A549 (cell line): ENCODE results near the gene SLC1A3. TPM values are rescaled to one million over a fixed set of nuclear protein-coding genes. Genes with fewer than 3 reads are reported as not detected.

Source experiments
- ATAC-seq, 2 experiments: fragments of 200-7000 bp in 1 of 2; fragments of >200 bp in 1 of 2; cut with Nextera tagmentation in 1 of 2; cut with Tn5 transposase in 1 of 2; 3 replicates each; pipeline versions ENCODE4 v1.8.0 to v1.9.1; 2018 to 2020; ENCODE audit warnings: mild to moderate bottlenecking in 1 of 2, moderate library complexity in 1 of 2
- CTCF ChIA-PET: fragments of 300-600 bp; sonication (Branson Sonifier 250); formaldehyde crosslinking; extraction: SDS; loops from one replicate; lab custom pipeline; 2021; ENCODE audit warnings: antibody characterized with exemption, inconsistent platforms; lab: Yijun Ruan, JAX
- POLR2A ChIA-PET: fragments of 350-600 bp; formaldehyde crosslinking; extraction: SDS; loops from one replicate; lab custom pipeline; 2021; ENCODE audit warnings: antibody characterized with exemption, inconsistent platforms; lab: Yijun Ruan, JAX
- DNase-seq, 2 experiments: peaks; one replicate each; pipeline versions ENCODE4 v3.0.0 to v3.0.0-alpha.2; 2011 to 2016; ENCODE audit warnings: low read depth in 1 of 2, low spot score in 1 of 2
- FAIRE-seq: peaks from 2 replicates; lab custom pipeline; 2011; peaks lifted over from hg19 to GRCh38; lab: Jason Lieb, UNC
- H3K27ac ChIP-seq, 2 experiments: fragments of >200 bp; sonication (Bioruptor Twin); formaldehyde crosslinking; 3 replicates each; pipeline ENCODE4 v1.5.1; 2016 to 2017
- H3K4me1 ChIP-seq: fragments of >200 bp; sonication (Bioruptor Twin); formaldehyde crosslinking; 3 replicates; pipeline ENCODE4 v1.6.1; 2016
- H3K4me2 ChIP-seq: fragments of >200 bp; sonication (Bioruptor Twin); formaldehyde crosslinking; 3 replicates; pipeline ENCODE4 v1.6.1; 2016
- H3K4me3 ChIP-seq: fragments of >200 bp; sonication (Bioruptor Twin); formaldehyde crosslinking; 3 replicates; pipeline ENCODE4 v1.5.1; 2016
- H3K9me3 ChIP-seq: fragments of >200 bp; sonication (Bioruptor Twin); formaldehyde crosslinking; 3 replicates; pipeline ENCODE4 v1.6.1; 2016
- BHLHE40 ChIP-seq: IDR thresholded peaks from 2 replicates; pipeline ENCODE4 v1.6.1; 2012; ENCODE audit warnings: low read depth, low read length, inconsistent platforms
- CHD2 ChIP-seq: fragments of 150-350 bp; IDR thresholded peaks from 2 replicates; pipeline ENCODE4 v1.6.1; 2014; ENCODE audit warnings: low read length; ENCODE audit not compliant: partially characterized antibody
- FOSL2 ChIP-seq, 2 experiments: fragments of 450-650 bp in 1 of 2; fragments of >200 bp in 1 of 2; sonication (Bioruptor Twin) in 1 of 2; formaldehyde crosslinking; IDR thresholded peaks; 2 replicates each; pipeline versions ENCODE4 v1.5.0 to v1.6.1; 2016 to 2020; ENCODE audit warnings: mild to moderate bottlenecking in 1 of 2, moderate library complexity in 1 of 2
- FOXS1 ChIP-seq: fragments of 250-450 bp; sonication (Bioruptor Pico); IDR thresholded peaks from 2 replicates; pipeline ENCODE4 v1.5.0; 2020; ENCODE audit warnings: mild to moderate bottlenecking, moderate library complexity
- GATA3 ChIP-seq: IDR thresholded peaks from 2 replicates; pipeline ENCODE4 v1.6.1; 2012; ENCODE audit warnings: borderline replicate concordance
- HOXA7 ChIP-seq: fragments of 250-450 bp; sonication (Bioruptor Pico); IDR thresholded peaks from 2 replicates; pipeline ENCODE4 v1.5.0; 2020; ENCODE audit warnings: mild to moderate bottlenecking, moderate library complexity
- HOXB5 ChIP-seq: fragments of 250-450 bp; sonication (Bioruptor Pico); IDR thresholded peaks from 2 replicates; pipeline ENCODE4 v1.5.0; 2020; ENCODE audit warnings: mild to moderate bottlenecking, moderate library complexity
- KDM1A ChIP-seq: fragments of 200-600 bp; sonication (generic); IDR thresholded peaks from 2 replicates; pipeline ENCODE4 v1.6.1; 2016; ENCODE audit warnings: low read depth, mild to moderate bottlenecking
- MAFK ChIP-seq: fragments of 450-650 bp; IDR thresholded peaks from 2 replicates; pipeline ENCODE4 v1.6.1; 2014; ENCODE audit not compliant: partially characterized antibody
- MYC ChIP-seq: IDR thresholded peaks from 2 replicates; pipeline ENCODE4 v1.6.1; 2012; ENCODE audit warnings: mild to moderate bottlenecking, inconsistent platforms, low read length, improper control_type of control experiment, borderline replicate concordance
- PHF8 ChIP-seq: fragments of 200-600 bp; sonication (generic); IDR thresholded peaks from 2 replicates; pipeline ENCODE4 v1.6.1; 2016; ENCODE audit warnings: low read depth, mild to moderate bottlenecking, antibody characterized with exemption, moderate library complexity, borderline replicate concordance
- POLR2A ChIP-seq: IDR thresholded peaks from 2 replicates; pipeline ENCODE4 v1.6.1; 2012; ENCODE audit warnings: mild to moderate bottlenecking, low read length
- POLR2AphosphoS2 ChIP-seq: conservative IDR thresholded peaks from 2 replicates; pipeline ENCODE4 v1.6.1; 2012; ENCODE audit warnings: low read length, improper control_type of control experiment, inconsistent platforms
- RFX5 ChIP-seq: fragments of 450-650 bp; IDR thresholded peaks from 2 replicates; pipeline ENCODE4 v1.7.1; 2014; ENCODE audit warnings: antibody characterized with exemption, mild to moderate bottlenecking, moderate library complexity
- RNF2 ChIP-seq: fragments of 200-600 bp; sonication (generic); IDR thresholded peaks from 2 replicates; pipeline ENCODE4 v1.6.1; 2016; ENCODE audit warnings: low read depth, mild to moderate bottlenecking, antibody characterized with exemption, moderate library complexity, borderline replicate concordance
- SMC3 ChIP-seq: fragments of >200 bp; sonication (Bioruptor Twin); formaldehyde crosslinking; IDR thresholded peaks from 3 replicates; pipeline ENCODE4 v1.6.1; 2018; ENCODE audit warnings: inconsistent platforms
- ZC3H11A ChIP-seq: fragments of 450-650 bp; IDR thresholded peaks from 2 replicates; pipeline ENCODE4 v1.6.1; 2014; ENCODE audit warnings: antibody characterized with exemption, mild to moderate bottlenecking
- ZNF302 ChIP-seq: fragments of 250-450 bp; sonication (Bioruptor Pico); IDR thresholded peaks from 2 replicates; pipeline ENCODE4 v1.9.0; 2021; ENCODE audit warnings: inconsistent platforms, mild to moderate bottlenecking, moderate library complexity
- ZSCAN20 ChIP-seq: fragments of 250-450 bp; sonication (Bioruptor Pico); IDR thresholded peaks from 2 replicates; pipeline ENCODE4 v1.8.0; 2022; ENCODE audit warnings: mild to moderate bottlenecking, moderate library complexity
- WGBS: methylation state at CpG from one replicate; pipeline ENCODE4 v1.1.6; 2017; ENCODE audit errors: missing lambda C conversion rate; 5-methylcytosine and 5-hydroxymethylcytosine counted together
- polyA plus RNA-seq, 4 experiments: library from polyadenylated mRNA; depleted of rRNA in 3 of 4; stranded (reverse); fragments of >200 nt; fragmentation: RNase III in 1 of 4; extraction: RNeasy Plus Mini Kit Qiagen cat#74134 plus additional on column Dnase treatment in 1 of 4; gene quantifications; 2 replicates in 3 of 4; 3 replicates in 1 of 4; pipeline ENCODE4 v1.2.3, GENCODE V29; 2011 to 2017
- TF ChIP-seq, protein P1 (sequence below): fragments of 450-650 bp; IDR thresholded peaks from 2 replicates; pipeline ENCODE4 v1.6.1; 2014; ENCODE audit warnings: antibody characterized with exemption
- TF ChIP-seq, protein P2 (sequence below): IDR thresholded peaks from 2 replicates; pipeline ENCODE4 v1.6.1; 2012
- TF ChIP-seq, protein P3 (sequence below): fragments of >200 bp; sonication (Bioruptor Twin); formaldehyde crosslinking; IDR thresholded peaks from 3 replicates; pipeline ENCODE4 v1.5.1; 2016
- TF ChIP-seq, protein P4 (sequence below): fragments of 200-600 bp; sonication (generic); IDR thresholded peaks from 2 replicates; pipeline ENCODE4 v1.6.1; 2016; ENCODE audit warnings: antibody characterized with exemption, mild to moderate bottlenecking, moderate library complexity

The SLC1A3 gene
- polyA plus RNA-seq, 2 of the 4 experiments (the other 2 are of a cell fraction) = not detected

DNA sequence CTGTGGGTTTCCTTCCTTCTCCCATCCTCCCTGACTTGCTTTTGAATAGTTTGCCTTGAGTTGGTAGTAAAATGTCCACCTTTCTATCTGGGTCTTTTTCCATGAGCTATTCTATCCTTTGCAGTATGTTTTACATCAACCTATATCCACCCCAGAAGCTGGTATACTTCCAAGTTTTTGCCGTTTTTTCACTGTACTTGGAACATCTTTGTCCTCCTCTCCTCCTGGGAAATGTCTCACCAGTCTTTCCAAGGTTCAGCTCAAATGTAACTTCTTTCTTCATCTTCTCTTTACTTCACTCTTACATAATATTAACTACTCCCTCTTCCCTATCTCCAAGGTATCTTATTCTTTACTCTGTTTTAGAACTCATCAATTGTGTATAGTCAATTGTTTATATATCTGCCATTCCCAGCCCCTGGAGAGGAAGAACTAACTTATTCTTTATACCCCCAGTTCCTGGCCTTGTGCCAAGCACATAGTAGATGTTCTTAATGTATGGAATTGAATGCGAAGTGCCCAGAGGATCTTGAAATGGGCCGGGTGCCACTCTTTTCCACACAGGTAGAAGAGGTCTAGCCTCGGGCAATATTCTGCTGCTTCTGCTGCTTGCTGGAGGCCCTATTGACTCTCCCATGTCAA is 34.9 kb upstream of the SLC1A3 start:
- FAIRE-seq (no peak), DNase-seq (no peak), ATAC-seq (no peak)
- TF ChIP-seq, protein P1, sequence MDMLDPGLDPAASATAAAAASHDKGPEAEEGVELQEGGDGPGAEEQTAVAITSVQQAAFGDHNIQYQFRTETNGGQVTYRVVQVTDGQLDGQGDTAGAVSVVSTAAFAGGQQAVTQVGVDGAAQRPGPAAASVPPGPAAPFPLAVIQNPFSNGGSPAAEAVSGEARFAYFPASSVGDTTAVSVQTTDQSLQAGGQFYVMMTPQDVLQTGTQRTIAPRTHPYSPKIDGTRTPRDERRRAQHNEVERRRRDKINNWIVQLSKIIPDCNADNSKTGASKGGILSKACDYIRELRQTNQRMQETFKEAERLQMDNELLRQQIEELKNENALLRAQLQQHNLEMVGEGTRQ = no peak
- no peak for TF ChIP-seq FOXS1
- TF ChIP-seq BHLHE40 = no peak
- TF ChIP-seq, protein P2, sequence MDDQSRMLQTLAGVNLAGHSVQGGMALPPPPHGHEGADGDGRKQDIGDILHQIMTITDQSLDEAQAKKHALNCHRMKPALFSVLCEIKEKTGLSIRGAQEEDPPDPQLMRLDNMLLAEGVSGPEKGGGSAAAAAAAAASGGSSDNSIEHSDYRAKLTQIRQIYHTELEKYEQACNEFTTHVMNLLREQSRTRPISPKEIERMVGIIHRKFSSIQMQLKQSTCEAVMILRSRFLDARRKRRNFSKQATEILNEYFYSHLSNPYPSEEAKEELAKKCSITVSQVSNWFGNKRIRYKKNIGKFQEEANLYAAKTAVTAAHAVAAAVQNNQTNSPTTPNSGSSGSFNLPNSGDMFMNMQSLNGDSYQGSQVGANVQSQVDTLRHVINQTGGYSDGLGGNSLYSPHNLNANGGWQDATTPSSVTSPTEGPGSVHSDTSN = no peak
- TF ChIP-seq ZC3H11A = no peak
- TF ChIP-seq GATA3 = no peak
- TF ChIP-seq CHD2 = no peak
- TF ChIP-seq HOXB5 (CRISPR knock-in tag) = no peak
- no peak for TF ChIP-seq KDM1A
- 2% methylated on average over 4 of the region's 4 CpGs for WGBS
- H3K4me2 ChIP-seq = no peak overlapping the region
- H3K4me3 ChIP-seq = no peak overlapping the region
- ChIA-PET CTCF (no interaction called here), POLR2A (no interaction called here)
- no peaks in the 10 kb centered on the region for H3K4me1 ChIP-seq
- H3K9me3 ChIP-seq = no peaks in the 10 kb centered on the region
- H3K27ac ChIP-seq = no peak overlapping the region

DNA sequence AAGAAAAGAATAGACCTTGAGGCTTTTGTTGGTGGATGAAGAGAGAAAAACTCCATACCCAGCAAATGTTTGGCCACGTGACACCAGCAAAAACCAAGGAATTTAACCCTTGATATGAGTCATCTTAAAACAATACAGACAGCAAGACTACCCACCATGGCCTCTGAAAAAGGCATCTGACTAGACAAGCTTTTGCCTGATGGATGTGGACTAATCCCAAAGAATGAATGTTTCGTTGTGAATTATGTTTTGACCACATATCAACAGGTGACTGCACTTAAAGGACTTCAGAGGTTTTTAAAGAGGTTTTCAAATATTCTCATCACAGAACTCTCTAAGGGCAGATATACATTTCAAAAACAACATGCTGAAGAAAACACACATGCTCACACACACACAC is 33.0 kb upstream of the SLC1A3 start:
- no peaks in the 10 kb centered on the region for H3K4me1 ChIP-seq
- FAIRE-seq = no peak

More for the DNA sequence above, 33.0 kb upstream of the SLC1A3 start:
- Histone ChIP-seq H3K4me3 (no peak overlapping the region), H3K9me3 (no peaks in the 10 kb centered on the region), H3K4me2 (no peak overlapping the region), H3K27ac (no peak overlapping the region)
- CTCF ChIA-PET = interaction anchor here (1.3 kb wide), 1 partner anchor 117 kb away, joined by 3 read pairs; no protein-coding TSS in a partner anchor
- DNase-seq (no peak), ATAC-seq (no peak)
- WGBS = 2% methylated on average over 2 of the region's 2 CpGs
- POLR2A ChIA-PET = no interaction called here
- no peak for TF ChIP-seq SMC3
- TF ChIP-seq, protein P3, sequence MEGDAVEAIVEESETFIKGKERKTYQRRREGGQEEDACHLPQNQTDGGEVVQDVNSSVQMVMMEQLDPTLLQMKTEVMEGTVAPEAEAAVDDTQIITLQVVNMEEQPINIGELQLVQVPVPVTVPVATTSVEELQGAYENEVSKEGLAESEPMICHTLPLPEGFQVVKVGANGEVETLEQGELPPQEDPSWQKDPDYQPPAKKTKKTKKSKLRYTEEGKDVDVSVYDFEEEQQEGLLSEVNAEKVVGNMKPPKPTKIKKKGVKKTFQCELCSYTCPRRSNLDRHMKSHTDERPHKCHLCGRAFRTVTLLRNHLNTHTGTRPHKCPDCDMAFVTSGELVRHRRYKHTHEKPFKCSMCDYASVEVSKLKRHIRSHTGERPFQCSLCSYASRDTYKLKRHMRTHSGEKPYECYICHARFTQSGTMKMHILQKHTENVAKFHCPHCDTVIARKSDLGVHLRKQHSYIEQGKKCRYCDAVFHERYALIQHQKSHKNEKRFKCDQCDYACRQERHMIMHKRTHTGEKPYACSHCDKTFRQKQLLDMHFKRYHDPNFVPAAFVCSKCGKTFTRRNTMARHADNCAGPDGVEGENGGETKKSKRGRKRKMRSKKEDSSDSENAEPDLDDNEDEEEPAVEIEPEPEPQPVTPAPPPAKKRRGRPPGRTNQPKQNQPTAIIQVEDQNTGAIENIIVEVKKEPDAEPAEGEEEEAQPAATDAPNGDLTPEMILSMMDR = no peak
- no peak for TF ChIP-seq GATA3
- TF ChIP-seq KDM1A = no peak
- TF ChIP-seq MYC = no peak
- no peak for TF ChIP-seq FOSL2 (IDR thresholded peaks at IDR 0.05)
- TF ChIP-seq FOSL2 (CRISPR knock-in tag; IDR thresholded peaks at IDR 0.05) = no peak
- TF ChIP-seq, protein P4, sequence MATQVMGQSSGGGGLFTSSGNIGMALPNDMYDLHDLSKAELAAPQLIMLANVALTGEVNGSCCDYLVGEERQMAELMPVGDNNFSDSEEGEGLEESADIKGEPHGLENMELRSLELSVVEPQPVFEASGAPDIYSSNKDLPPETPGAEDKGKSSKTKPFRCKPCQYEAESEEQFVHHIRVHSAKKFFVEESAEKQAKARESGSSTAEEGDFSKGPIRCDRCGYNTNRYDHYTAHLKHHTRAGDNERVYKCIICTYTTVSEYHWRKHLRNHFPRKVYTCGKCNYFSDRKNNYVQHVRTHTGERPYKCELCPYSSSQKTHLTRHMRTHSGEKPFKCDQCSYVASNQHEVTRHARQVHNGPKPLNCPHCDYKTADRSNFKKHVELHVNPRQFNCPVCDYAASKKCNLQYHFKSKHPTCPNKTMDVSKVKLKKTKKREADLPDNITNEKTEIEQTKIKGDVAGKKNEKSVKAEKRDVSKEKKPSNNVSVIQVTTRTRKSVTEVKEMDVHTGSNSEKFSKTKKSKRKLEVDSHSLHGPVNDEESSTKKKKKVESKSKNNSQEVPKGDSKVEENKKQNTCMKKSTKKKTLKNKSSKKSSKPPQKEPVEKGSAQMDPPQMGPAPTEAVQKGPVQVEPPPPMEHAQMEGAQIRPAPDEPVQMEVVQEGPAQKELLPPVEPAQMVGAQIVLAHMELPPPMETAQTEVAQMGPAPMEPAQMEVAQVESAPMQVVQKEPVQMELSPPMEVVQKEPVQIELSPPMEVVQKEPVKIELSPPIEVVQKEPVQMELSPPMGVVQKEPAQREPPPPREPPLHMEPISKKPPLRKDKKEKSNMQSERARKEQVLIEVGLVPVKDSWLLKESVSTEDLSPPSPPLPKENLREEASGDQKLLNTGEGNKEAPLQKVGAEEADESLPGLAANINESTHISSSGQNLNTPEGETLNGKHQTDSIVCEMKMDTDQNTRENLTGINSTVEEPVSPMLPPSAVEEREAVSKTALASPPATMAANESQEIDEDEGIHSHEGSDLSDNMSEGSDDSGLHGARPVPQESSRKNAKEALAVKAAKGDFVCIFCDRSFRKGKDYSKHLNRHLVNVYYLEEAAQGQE = no peak
- TF ChIP-seq RNF2 = no peak
- no peak for TF ChIP-seq FOXS1
- TF ChIP-seq HOXB5 (CRISPR knock-in tag) = no peak
- TF ChIP-seq HOXA7 (CRISPR knock-in tag) = no peak
- TF ChIP-seq RFX5 = no peak
- no peak for TF ChIP-seq POLR2AphosphoS2
- TF ChIP-seq PHF8 = no peak
- TF ChIP-seq POLR2A = no peak
- TF ChIP-seq ZSCAN20 (CRISPR knock-in tag) = no peak
- TF ChIP-seq MAFK = no peak
- no peak for TF ChIP-seq ZNF302 (CRISPR knock-in tag)
